Measurements from ENCODE around the gene EFNA5. TPM values are rescaled to one million over a fixed set of nuclear protein-coding genes. Genes with fewer than 3 reads are reported as not detected.

Gene EFNA5
- total RNA-seq, 1 experiment from 2014 or later: 51.2 TPM

GRCh38 chr5:107671742-107672210 is 1.0 kb upstream of the EFNA5 start:
- H3K27me3 Mint-ChIP-seq (ENCODE audit: insufficient read depth, unreplicated experiment): no peaks in the 10 kb centered on the region
- H3K9me3 Mint-ChIP-seq (ENCODE audit: unreplicated experiment): no peaks in the 10 kb centered on the region
- ChIA-PET POLR2A (interaction anchor here (0.6 to 6.7 kb wide), 28 partner anchors 9 to 1324 kb away, joined by 3 to 205 read pairs (median 6); no protein-coding TSS in a partner anchor), CTCF (interaction anchor here (0.6 to 1.6 kb wide), 11 partner anchors 47 to 1401 kb away, joined by 3 to 8 read pairs (median 3); no protein-coding TSS in a partner anchor)
- peak; percentile 87 for DNase-seq (ENCODE audit: unreplicated experiment)
- BruUV-seq (replicated peaks): TSS peak; percentile 21
- H3K4me1 Mint-ChIP-seq (ENCODE audit: insufficient read depth, unreplicated experiment): peaks cover 20% of the 10 kb centered on the region
- H3K27ac Mint-ChIP-seq (ENCODE audit: low read depth, unreplicated experiment): peak overlapping the region; percentile 93
- H3K4me3 Mint-ChIP-seq (ENCODE audit: unreplicated experiment): peak overlapping the region; percentile 84
- peaks cover 23% of the 10 kb centered on the region for H3K36me3 Mint-ChIP-seq (ENCODE audit: insufficient read depth, unreplicated experiment)
- TF ChIP-seq CTCF (IDR thresholded peaks at IDR 0.05; ENCODE audit: unreplicated experiment): no peak
- intact Hi-C loops (cut with micrococcal nuclease): loop anchor here (1.0 to 10.0 kb wide), 9 partner anchors 99 to 1277 kb away; no protein-coding TSS in a partner anchor

GRCh38 chr5:107670087-107670931 is 428 bp downstream of the EFNA5 start:
- Mint-ChIP-seq H3K4me3 (ENCODE audit: unreplicated experiment) (peak overlapping the region; percentile 84), H3K27me3 (ENCODE audit: insufficient read depth, unreplicated experiment) (no peaks in the 10 kb centered on the region), H3K4me1 (ENCODE audit: insufficient read depth, unreplicated experiment) (peaks cover 20% of the 10 kb centered on the region), H3K9me3 (ENCODE audit: unreplicated experiment) (no peaks in the 10 kb centered on the region), H3K36me3 (ENCODE audit: insufficient read depth, unreplicated experiment) (peaks cover 23% of the 10 kb centered on the region), H3K27ac (ENCODE audit: low read depth, unreplicated experiment) (peak overlapping the region; percentile 93)
- ChIA-PET POLR2A (interaction anchor here (0.6 to 6.7 kb wide), 26 partner anchors 10 to 626 kb away, joined by 3 to 205 read pairs (median 4); no protein-coding TSS in a partner anchor), CTCF (interaction anchor here (0.6 to 3.2 kb wide), 9 partner anchors 30 to 275 kb away, joined by 3 to 8 read pairs (median 3); no protein-coding TSS in a partner anchor)
- intact Hi-C loops (cut with micrococcal nuclease): loop anchor here (5.0 to 10.0 kb wide), 4 partner anchors 568 to 1276 kb away; no protein-coding TSS in a partner anchor
- no peak for TF ChIP-seq CTCF (IDR thresholded peaks at IDR 0.05; ENCODE audit: unreplicated experiment)
- no peak for DNase-seq (ENCODE audit: unreplicated experiment)
- BruUV-seq (replicated peaks): no TSS peak

- POLR2A ChIA-PET: interaction anchor here (0.6 to 6.7 kb wide), 27 partner anchors 9 to 1400 kb away, joined by 3 to 205 read pairs (median 3); no protein-coding TSS in a partner anchor
- TF ChIP-seq CTCF (IDR thresholded peaks at IDR 0.05; ENCODE audit: unreplicated experiment): no peak
- BruUV-seq (replicated peaks): no TSS peak
- CTCF ChIA-PET: interaction anchor here (0.5 to 3.2 kb wide), 14 partner anchors 14 to 1462 kb away, joined by 3 to 8 read pairs (median 3); no protein-coding TSS in a partner anchor
- Mint-ChIP-seq H3K27me3 (ENCODE audit: insufficient read depth, unreplicated experiment) (no peaks in the 10 kb centered on the region), H3K27ac (ENCODE audit: low read depth, unreplicated experiment) (peak overlapping the region; percentile 93), H3K9me3 (ENCODE audit: unreplicated experiment) (no peaks in the 10 kb centered on the region), H3K36me3 (ENCODE audit: insufficient read depth, unreplicated experiment) (peaks cover 33% of the 10 kb centered on the region), H3K4me1 (ENCODE audit: insufficient read depth, unreplicated experiment) (peaks cover 17% of the 10 kb centered on the region), H3K4me3 (ENCODE audit: unreplicated experiment) (peak overlapping the region; percentile 84)
- intact Hi-C loops (cut with micrococcal nuclease): loop anchor here (5.0 to 10.0 kb wide), 5 partner anchors 242 to 1275 kb away; no protein-coding TSS in a partner anchor
- DNase-seq (ENCODE audit: unreplicated experiment): peak; percentile 73
These were observed 1.4 kb downstream of the EFNA5 start for GRCh38 chr5:107669096-107670031.

Data from MCF 10A (cell line).